HFFc6 (cell line): Measurements from ENCODE around the gene GNG4. TPM values are rescaled to one million over a fixed set of nuclear protein-coding genes. Genes with fewer than 3 reads are reported as not detected.
A peak's percentile ranks its signal among the peaks of the same experiment; 100 is the strongest.

Source experiments
- DNase-seq: peaks from one replicate; pipeline ENCODE4 v3.0.0-alpha.2; 2018
- H3K27ac Mint-ChIP-seq: 2 replicates; pipeline ENCODE4 v1.8.0; 2020; ENCODE audit warnings: mild to moderate bottlenecking, mixed read lengths
- H3K27me3 Mint-ChIP-seq: 2 replicates; pipeline ENCODE4 v1.8.0; 2021; ENCODE audit warnings: mild to moderate bottlenecking, moderate library complexity, mixed read lengths; ENCODE audit not compliant: insufficient read depth
- H3K36me3 Mint-ChIP-seq: 2 replicates; pipeline ENCODE4 v1.8.0; 2021; ENCODE audit warnings: low read depth, mixed read lengths
- H3K4me1 Mint-ChIP-seq: 2 replicates; pipeline ENCODE4 v1.8.0; 2020; ENCODE audit warnings: low read depth, mixed read lengths
- H3K4me3 Mint-ChIP-seq: 2 replicates; pipeline ENCODE4 v1.8.0; 2020; ENCODE audit warnings: mild to moderate bottlenecking, moderate library complexity, mixed read lengths
- H3K9me3 Mint-ChIP-seq: 2 replicates; pipeline ENCODE4 v1.8.0; 2020; ENCODE audit warnings: mild to moderate bottlenecking, mixed read lengths
- CTCF ChIP-seq: fragments of 200-600 bp; sonication (generic); IDR thresholded peaks from 2 replicates; pipeline ENCODE4 v1.5.0; 2021; ENCODE audit warnings: antibody characterized with exemption, mild to moderate bottlenecking
- total RNA-seq, 6 experiments: library from RNA; stranded (reverse); fragmentation: NEBNext Ultra II Directional; extraction: Animal tissue kit (Norgen Biotek cat#: 25700); gene quantifications; 2 replicates in 1 of 6; 3 replicates in 5 of 6; pipeline ENCODE4 v1.2.3, GENCODE V29; 2021

Gene GNG4
- total RNA-seq, 6 experiments from 2014 or later: 1.5 to 3.6 (median 2.9) TPM

- H3K27ac Mint-ChIP-seq: peak within 1 kb of the TSS; percentile 97
- DNase-seq: no peak
- peaks cover 49% of the 10 kb centered on the region for H3K4me1 Mint-ChIP-seq
- peaks cover 10% of the 10 kb centered on the region for H3K36me3 Mint-ChIP-seq
- H3K4me3 Mint-ChIP-seq: peak within 1 kb of the TSS; percentile 97
- TF ChIP-seq CTCF: no peak
- no peaks in the 10 kb centered on the region for H3K27me3 Mint-ChIP-seq
- no peaks in the 10 kb centered on the region for H3K9me3 Mint-ChIP-seq
Measured at GRCh38 chr1:235504122-235504493, 145.5 kb downstream of the GNG4 start, which contains the start of gene B3GALNT2. Gene B3GALNT2 (minus strand): TSS chr1:235504452. CDS start chr1:235504252, 200 bp downstream.

- no peak for TF ChIP-seq CTCF
- H3K4me1 Mint-ChIP-seq: peaks cover 49% of the 10 kb centered on the region
Measured at GRCh38 chr1:235503403-235504121, 146.0 kb downstream of the GNG4 start.

GRCh38 chr1:235502601-235503402 lies 146.8 kb downstream of the GNG4 start:
- H3K4me1 Mint-ChIP-seq: peaks cover 49% of the 10 kb centered on the region
- H3K4me3 Mint-ChIP-seq: peak overlapping the region; percentile 97
- peak overlapping the region; percentile 92 for H3K27ac Mint-ChIP-seq
- H3K27me3 Mint-ChIP-seq: no peaks in the 10 kb centered on the region
- peak; percentile 49 for DNase-seq
- H3K9me3 Mint-ChIP-seq: no peaks in the 10 kb centered on the region
- peaks cover 10% of the 10 kb centered on the region for H3K36me3 Mint-ChIP-seq
- TF ChIP-seq CTCF: no peak

More at GRCh38 chr1:235503403-235504121, 146.0 kb downstream of the GNG4 start:
- Mint-ChIP-seq H3K27ac (peak overlapping the region; percentile 92), H3K4me3 (peak overlapping the region; percentile 97), H3K27me3 (no peaks in the 10 kb centered on the region), H3K9me3 (no peaks in the 10 kb centered on the region), H3K36me3 (peaks cover 10% of the 10 kb centered on the region)
- peak; percentile 11 for DNase-seq

GRCh38 chr1:235500971-235501540 lies 148.5 kb downstream of the GNG4 start:
- H3K9me3 Mint-ChIP-seq: no peaks in the 10 kb centered on the region
- no peaks in the 10 kb centered on the region for H3K27me3 Mint-ChIP-seq
- peak overlapping the region; percentile 36; the same call in 1 of the 2 replicates for H3K27ac Mint-ChIP-seq
- DNase-seq: peak; percentile 28
- peaks cover 10% of the 10 kb centered on the region for H3K36me3 Mint-ChIP-seq
- H3K4me1 Mint-ChIP-seq: peaks cover 36% of the 10 kb centered on the region
- TF ChIP-seq CTCF: no peak
- 0 out of 2 replicates have a peak overlapping the region, but pooled peaks have one; percentile 1 for H3K4me3 Mint-ChIP-seq

Other genes starting within 250 kb of the GNG4 start
- gene B3GALNT2, start 145.3 kb downstream of the GNG4 start, total RNA-seq: 10 to 100 TPM; 27.1 to 32.5 (median 29.6) TPM
- 10 to 100 TPM; 13.2 to 18.9 (median 15.4) TPM for gene LYST, start 217.1 kb upstream of the GNG4 start, total RNA-seq